HepG2 (cell line): ENCODE measurements around the gene YIPF1. TPM values are rescaled to one million over a fixed set of nuclear protein-coding genes. Genes with fewer than 3 reads are reported as not detected.

Experiments used
- ATAC-seq: fragments of 200-7000 bp; cut with Tn5 transposase; 3 replicates; pipeline ENCODE4 v1.9.1; 2020; ENCODE audit warnings: mild to moderate bottlenecking, moderate library complexity
- BruUV-seq: library from RNA; stranded (reverse); fragments of 400-500 nt; replicated peaks from 2 replicates; lab custom pipeline; 2021; lab: Mats Ljungman, UMichigan
- CTCF ChIA-PET: fragments of 300-600 bp; formaldehyde crosslinking; extraction: SDS; loops from one replicate; lab custom pipeline; 2021; ENCODE audit warnings: low total read pairs, inconsistent platforms, low intra/inter-chr PET ratio; lab: Yijun Ruan, JAX
- POLR2A ChIA-PET: fragments of 350-600 bp; sonication (Branson Sonifier 250); formaldehyde crosslinking; loops from one replicate; lab custom pipeline; 2020; ENCODE audit warnings: antibody characterized with exemption, inconsistent platforms; lab: Yijun Ruan, JAX
- DNase-seq: peaks from one replicate; pipeline ENCODE4 v3.0.0-alpha.2; 2015; ENCODE audit warnings: low spot score
- FAIRE-seq: peaks from 3 replicates; lab custom pipeline; 2011; peaks lifted over from hg19 to GRCh38; lab: Jason Lieb, UNC
- H2AFZ ChIP-seq: one replicate; pipeline ENCODE4 v1.6.1; 2011; ENCODE audit warnings: low read length, inconsistent platforms
- H3K27ac ChIP-seq: fragments of 300-600 bp; 3 replicates; pipeline ENCODE4 v1.8.0; 2011; ENCODE audit warnings: mixed run types, mild to moderate bottlenecking, mixed read lengths, low read length, inconsistent platforms; ENCODE audit not compliant: insufficient read depth; ENCODE audit errors: extremely low read length
- H3K27me3 ChIP-seq, 2 experiments: fragments of 200-600 bp in 1 of 2; 2 replicates in 1 of 2; 3 replicates in 1 of 2; pipeline versions ENCODE4 v1.6.0 to v1.8.0; 2011; ENCODE audit warnings: low read length in 2 of 2, mild to moderate bottlenecking in 2 of 2, moderate library complexity in 2 of 2, inconsistent platforms in 1 of 2; ENCODE audit not compliant: insufficient read depth in 2 of 2, control insufficient read depth in 1 of 2
- H3K36me3 ChIP-seq, 2 experiments: fragments of 200-600 bp in 1 of 2; replicated peaks in 1 of 2; 2 replicates in 1 of 2; 3 replicates in 1 of 2; pipeline versions ENCODE4 v1.5.1 to v1.8.0; 2011; ENCODE audit warnings: low read length in 2 of 2, inconsistent platforms in 1 of 2; ENCODE audit not compliant: insufficient read depth in 2 of 2, control insufficient read depth in 1 of 2
- H3K4me1 ChIP-seq: 2 replicates; pipeline ENCODE4 v1.5.1; 2012; ENCODE audit warnings: low read length, inconsistent platforms; ENCODE audit not compliant: insufficient read depth
- H3K4me2 ChIP-seq: 2 replicates; pipeline ENCODE4 v1.6.0; 2011; ENCODE audit warnings: low read depth, low read length, inconsistent platforms
- H3K4me3 ChIP-seq, 3 experiments: fragments of 200-600 bp in 1 of 3; sonication (generic), shearing (Covaris generic) in 1 of 3; replicated peaks in 1 of 3; 2 replicates each; pipeline ENCODE4 v1.5.1; 2011 to 2016; ENCODE audit warnings: low read length in 3 of 3, inconsistent platforms in 2 of 3, low read depth in 2 of 3, mild to moderate bottlenecking in 2 of 3, control low read depth in 1 of 3, mixed read lengths in 1 of 3; ENCODE audit not compliant: insufficient read depth in 1 of 3
- H3K79me2 ChIP-seq: one replicate; pipeline ENCODE4 v1.6.1; 2011; ENCODE audit warnings: low read length, inconsistent platforms; ENCODE audit not compliant: insufficient read depth
- H3K9ac ChIP-seq: 2 replicates; pipeline ENCODE4 v1.6.0; 2011; ENCODE audit warnings: mild to moderate bottlenecking, low read depth, low read length, inconsistent platforms; ENCODE audit not compliant: insufficient read depth
- H3K9me3 ChIP-seq: 2 replicates; pipeline ENCODE4 v1.5.1; 2012; ENCODE audit warnings: mild to moderate bottlenecking, low read length
- H4K20me1 ChIP-seq: 2 replicates; pipeline ENCODE4 v1.6.0; 2011; ENCODE audit warnings: inconsistent platforms, mild to moderate bottlenecking, low read length, moderate library complexity; ENCODE audit not compliant: insufficient read depth
- CCAR2 ChIP-seq: fragments of 200-400 bp; formaldehyde crosslinking; optimal IDR thresholded peaks from 2 replicates; pipeline ENCODE3; 2018; ENCODE audit warnings: low read depth, mild to moderate bottlenecking, low read length, moderate library complexity
- CHCHD3 ChIP-seq: sonication (generic); formaldehyde crosslinking; IDR thresholded peaks from 2 replicates; pipeline ENCODE4 v1.8.0; 2022; ENCODE audit warnings: mild to moderate bottlenecking, missing genetic modification reagents, moderate library complexity
- FOXK2 ChIP-seq: fragments of 450-650 bp; IDR thresholded peaks from 2 replicates; pipeline ENCODE4 v1.6.1; 2016
- KDM6A ChIP-seq: IDR thresholded peaks from 2 replicates; pipeline ENCODE4 v1.6.1; 2016; ENCODE audit warnings: low read depth
- NFIC ChIP-seq: IDR thresholded peaks from 2 replicates; pipeline ENCODE4 v1.6.1; 2012; ENCODE audit warnings: mild to moderate bottlenecking, low read length, inconsistent platforms
- POLR2G ChIP-seq: fragments of 200-400 bp; formaldehyde crosslinking; IDR thresholded peaks from 2 replicates; pipeline ENCODE4 v1.6.1; 2018; ENCODE audit warnings: mild to moderate bottlenecking, low read depth, low read length, moderate library complexity
- RXRB ChIP-seq: IDR thresholded peaks from 2 replicates; pipeline ENCODE4 v1.6.1; 2016; ENCODE audit warnings: borderline replicate concordance, missing genetic modification reagents, missing compliant biosample characterization
- SNRNP70 ChIP-seq: fragments of 200-400 bp; formaldehyde crosslinking; IDR thresholded peaks from 2 replicates; pipeline ENCODE4 v1.6.1; 2017; ENCODE audit warnings: mild to moderate bottlenecking, low read depth, low read length, moderate library complexity
- TOE1 ChIP-seq: sonication (generic); formaldehyde crosslinking; IDR thresholded peaks from 2 replicates; pipeline ENCODE4 v1.4.0; 2020; ENCODE audit warnings: mild to moderate bottlenecking, missing genetic modification reagents
- ZBTB7A ChIP-seq: sonication (generic); formaldehyde crosslinking; IDR thresholded peaks from 2 replicates; pipeline ENCODE4 v1.8.0; 2022; ENCODE audit warnings: mild to moderate bottlenecking, missing genetic modification reagents
- ZMYM3 ChIP-seq: sonication (generic); formaldehyde crosslinking; IDR thresholded peaks from 2 replicates; pipeline ENCODE4 v1.5.1; 2020; ENCODE audit warnings: mild to moderate bottlenecking, missing genetic modification reagents
- ZNF367 ChIP-seq: sonication (generic); formaldehyde crosslinking; IDR thresholded peaks from 2 replicates; pipeline ENCODE4 v1.4.0; 2020; ENCODE audit warnings: missing genetic modification reagents, borderline replicate concordance
- ZNF563 ChIP-seq: sonication (generic); formaldehyde crosslinking; IDR thresholded peaks from 2 replicates; pipeline ENCODE4 v1.8.0; 2022; ENCODE audit warnings: mild to moderate bottlenecking, moderate library complexity, missing genetic modification reagents
- ZNF816 ChIP-seq: sonication (generic); formaldehyde crosslinking; IDR thresholded peaks from 2 replicates; pipeline ENCODE4 v1.8.0; 2022; ENCODE audit warnings: missing genetic modification reagents, mild to moderate bottlenecking, borderline replicate concordance
- WGBS: methylation state at CpG from one replicate; pipeline ENCODE4 v1.1.6; 2017; ENCODE audit warnings: low lambda C conversion rate; 5-methylcytosine and 5-hydroxymethylcytosine counted together
- in situ Hi-C: cut with HindIII; loops from 2 replicates; pipeline ENCODE4 v1.10.0; 2017; ENCODE audit warnings: low pct_unique_long_range_greater_than_20kb; ENCODE audit not compliant: extremely low pct_ligation_motif_present
- intact Hi-C: fragments of 100-400 bp; cut with micrococcal nuclease; formaldehyde crosslinking; loops from one replicate; pipeline ENCODE4 v1.10.0; 2022; ENCODE audit not compliant: unreplicated experiment
- polyA plus RNA-seq, 8 experiments: library from polyadenylated mRNA; depleted of rRNA in 3 of 8; stranded (reverse) in 7 of 8; unstranded in 1 of 8; fragments of >200 nt; fragmentation: Illumina TruSeq in 4 of 8; extraction: Trizol in 4 of 8; gene quantifications; 2 replicates each; pipeline versions ENCODE4 v1.2.1 to v1.2.3, GENCODE V29; 2011 to 2016; ENCODE audit warnings: low read depth in 4 of 8, missing spikeins in 1 of 8, mixed read lengths in 1 of 8; ENCODE audit not compliant: insufficient read depth in 1 of 8
- total RNA-seq, 5 experiments: library from RNA; depleted of rRNA; stranded (reverse); fragments of >200 nt; fragmentation: Illumina TruSeq; extraction: Trizol; gene quantifications; 2 replicates each; pipeline ENCODE4 v1.2.3, GENCODE V29; 2016; ENCODE audit warnings: low read depth in 1 of 5

The YIPF1 gene
- total and polyA plus RNA-seq, 2 of the 13 experiments (the other 11 are each of a cell fraction or from before 2014, with no cell fraction given), result 21.1 to 31.9 TPM

- Histone ChIP-seq H3K9ac (no peak overlapping the region), H3K79me2 (peaks cover 12% of the 10 kb centered on the region), H3K36me3 (no peaks in the 10 kb centered on the region; a peak in 1 of 5 replicates), H3K9me3 (no peaks in the 10 kb centered on the region), H3K4me2 (no peak overlapping the region), H2AFZ (no peak overlapping the region), H3K27me3 (no peaks in the 10 kb centered on the region; a peak in 1 of 5 replicates), H3K27ac (no peak overlapping the region), H3K4me1 (peaks cover 54% of the 10 kb centered on the region), H4K20me1 (no peaks in the 10 kb centered on the region; the same call in 1 of the 2 replicates), H3K4me3 (no peak overlapping the region)
- no peak for FAIRE-seq
- ATAC-seq, result no peak
- WGBS, result 96% methylated on average over 2 of the region's 2 CpGs
- BruUV-seq, result no TSS peak
- ChIA-PET POLR2A (no interaction called here), CTCF (no interaction called here)
- in situ Hi-C loops, result loop anchor here (5.0 kb wide), 1 partner anchor 51 kb away; no protein-coding TSS in a partner anchor
- intact Hi-C loops, result loop anchor here (5.0 kb wide), 1 partner anchor 56 kb away; the partner anchor contains the start of genes IFT25 and LRRC42
- no peak for DNase-seq
- no peak for TF ChIP-seq RXRB (CRISPR knock-in tag)
- no peak for TF ChIP-seq TOE1
- no peak for TF ChIP-seq KDM6A (CRISPR knock-in tag)
- TF ChIP-seq ZNF563, result no peak
- TF ChIP-seq ZNF816 (CRISPR knock-in tag), result no peak
- no peak for TF ChIP-seq CHCHD3
- no peak for TF ChIP-seq FOXK2
- no peak for TF ChIP-seq POLR2G
- no peak for TF ChIP-seq ZBTB7A (CRISPR knock-in tag)
- no peak for TF ChIP-seq CCAR2
- TF ChIP-seq ZNF367 (CRISPR knock-in tag), result no peak
- no peak for TF ChIP-seq ZMYM3
- no peak for TF ChIP-seq NFIC
- TF ChIP-seq SNRNP70, result no peak
Observed at GRCh38 chr1:53891018-53891417, 1.4 kb upstream of the YIPF1 start.
